NOMO-1 treated with DMSO at 0.1 percent for 48 hours (cell line): ENCODE measurements around the gene PFKFB1.

Experiments used
- DNase-seq: peaks from one replicate; lab custom pipeline; 2025; ENCODE audit not compliant: unreplicated experiment; lab: John Stamatoyannopoulos, UW

Gene PFKFB1

GRCh38 chrX:54926978-54927377, 67.0 kb downstream of the PFKFB1 start:
- DNase-seq, result no peak

GRCh38 chrX:54923376-54923775, 70.6 kb downstream of the PFKFB1 start:
- DNase-seq, result no peak

GRCh38 chrX:54922547-54922946, 71.4 kb downstream of the PFKFB1 start:
- DNase-seq, result no peak

DNA sequence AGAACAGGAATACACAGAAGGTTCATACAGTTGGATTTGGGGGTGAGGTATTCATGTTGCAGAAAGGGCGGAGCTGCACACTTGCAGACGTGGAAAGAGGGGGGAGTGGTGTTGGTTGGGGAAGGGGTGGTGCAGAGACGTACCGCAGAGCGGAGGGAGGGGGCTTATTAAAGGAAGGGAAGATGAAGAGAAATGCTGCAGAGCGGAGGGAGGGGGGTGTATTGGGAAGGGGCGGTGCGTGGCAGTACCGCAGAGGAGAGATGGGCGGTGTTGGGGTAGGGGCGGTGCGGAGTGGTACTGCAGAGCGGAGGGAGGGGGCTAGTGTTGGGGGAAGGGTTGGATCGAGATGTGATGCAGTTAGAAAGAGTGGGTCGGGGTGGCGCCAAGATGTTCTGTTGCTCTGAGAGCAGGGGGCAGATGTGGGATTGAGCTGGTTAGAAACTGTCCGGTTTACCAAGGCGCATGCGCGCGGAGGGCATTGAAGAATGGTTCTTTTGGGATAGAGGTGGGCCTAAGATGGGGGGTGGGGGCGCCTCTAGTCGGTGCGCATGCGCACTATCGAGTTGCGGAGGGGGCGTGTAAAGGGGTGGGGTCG, 72.5 kb downstream of the PFKFB1 start:
- no peak for DNase-seq

GRCh38 chrX:54920610-54921426, 73.2 kb downstream of the PFKFB1 start, which contains the start of gene TRO:
Gene TRO (plus strand): TSS chrX:54920824. CDS start chrX:54922247, 1,423 bp downstream.
- DNase-seq, result no peak

GRCh38 chrX:54909941-54910340, 84.0 kb downstream of the PFKFB1 start:
- DNase-seq, result no peak

DNA sequence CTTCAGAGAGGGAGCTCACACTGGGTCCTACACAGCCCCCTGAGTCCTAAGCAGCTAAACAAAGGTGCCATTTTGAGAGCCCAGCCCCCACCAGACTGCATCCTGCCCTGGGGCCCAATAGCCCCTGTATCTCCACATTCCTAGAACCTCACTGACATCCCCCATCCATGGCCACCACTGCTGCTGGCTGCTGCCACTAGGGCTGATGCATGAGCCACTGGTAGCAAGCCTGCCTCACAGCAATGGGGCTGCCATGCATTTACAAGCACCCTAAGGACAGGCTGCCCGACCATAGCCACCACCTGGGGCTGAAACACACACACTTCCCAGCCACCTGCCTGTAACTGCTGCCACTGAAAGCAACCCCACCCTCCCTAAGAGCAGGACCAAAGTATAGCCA, 99.8 kb downstream of the PFKFB1 start:
- DNase-seq, result no peak

- DNase-seq, result peak; percentile 0
Observed at GRCh38 chrX:54891573-54891972, 102.4 kb downstream of the PFKFB1 start.

DNA sequence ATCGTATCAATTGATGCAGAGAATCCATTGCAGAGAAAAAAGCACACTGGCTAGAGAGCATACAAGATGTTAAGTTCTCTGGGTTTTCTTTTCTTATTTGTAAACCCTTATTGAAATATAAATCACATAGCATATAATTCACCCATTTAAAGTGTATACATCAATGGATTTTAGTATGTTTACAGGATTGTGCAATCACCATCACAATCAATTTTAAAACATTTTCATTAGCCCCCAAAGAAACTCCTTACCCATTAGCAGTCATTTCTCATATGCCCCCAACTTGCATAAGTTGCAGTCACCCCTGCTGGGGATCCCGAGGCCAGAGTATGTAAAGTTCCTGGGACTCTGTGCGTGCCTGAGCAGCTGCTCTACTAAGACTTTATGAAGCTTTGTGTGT, 108.2 kb downstream of the PFKFB1 start:
- no peak for DNase-seq
